GM19452 (cell line): ENCODE measurements around the gene OR5H1.
"Not testable (repeated sequence)": the region's sequence is repeated elsewhere in the genome, so short reads cannot be mapped to it uniquely, and the experiment has no call there.

Source experiments
- ATAC-seq: cut with Tn5 transposase; IDR thresholded peaks from one replicate; pipeline ENCODE4 v1.9.1; 2021; ENCODE audit not compliant: unreplicated experiment

The OR5H1 gene

DNA sequence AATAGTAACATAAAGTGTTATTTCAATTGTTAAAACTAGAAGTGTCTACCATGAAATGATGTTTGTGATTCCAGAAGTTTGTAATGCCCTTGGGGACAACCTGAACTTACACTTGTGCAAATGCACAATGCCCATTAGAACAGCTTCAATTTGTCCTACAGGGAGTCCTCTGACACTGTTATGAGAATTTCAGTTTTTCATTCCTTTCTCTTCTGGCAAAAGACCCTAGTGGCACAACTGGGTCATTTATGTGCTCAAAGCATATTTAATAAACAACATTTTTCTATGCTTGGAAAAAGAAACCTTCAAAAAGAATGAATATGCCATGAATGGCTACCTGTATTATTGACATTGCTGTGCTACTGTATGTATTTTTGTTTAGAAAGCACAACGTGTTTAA, at the start of gene OR5H1:
TSS of gene OR5H1 (plus strand) at position 301 of the 400 bp plus-strand sequence. CDS start 1,977 bp downstream, outside the sequence.
- ATAC-seq, result no peak

DNA sequence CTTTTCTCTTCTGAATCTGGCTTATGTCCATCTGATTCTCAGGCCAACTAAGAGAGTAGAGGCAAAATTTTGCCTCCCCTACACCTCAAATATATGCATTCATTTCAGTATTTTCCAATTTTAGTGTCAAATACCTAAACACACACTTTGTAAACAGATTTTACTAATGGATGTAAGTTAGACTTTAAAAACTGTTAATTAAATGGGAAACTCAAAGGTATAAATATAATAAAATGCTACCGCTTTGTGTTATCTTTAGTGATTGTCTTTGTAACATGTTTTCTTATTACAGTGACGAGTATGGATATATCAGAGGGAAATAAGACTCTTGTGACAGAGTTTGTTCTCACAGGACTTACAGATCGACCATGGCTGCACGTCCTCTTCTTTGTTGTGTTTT, 43.6 kb upstream of the OR5H1 start, which contains the start of gene OR5AC2:
TSS of gene OR5AC2 (plus strand) at position 301 of the 400 bp plus-strand sequence. CDS start at position 301, 0 bp downstream.
- no peak for ATAC-seq

DNA sequence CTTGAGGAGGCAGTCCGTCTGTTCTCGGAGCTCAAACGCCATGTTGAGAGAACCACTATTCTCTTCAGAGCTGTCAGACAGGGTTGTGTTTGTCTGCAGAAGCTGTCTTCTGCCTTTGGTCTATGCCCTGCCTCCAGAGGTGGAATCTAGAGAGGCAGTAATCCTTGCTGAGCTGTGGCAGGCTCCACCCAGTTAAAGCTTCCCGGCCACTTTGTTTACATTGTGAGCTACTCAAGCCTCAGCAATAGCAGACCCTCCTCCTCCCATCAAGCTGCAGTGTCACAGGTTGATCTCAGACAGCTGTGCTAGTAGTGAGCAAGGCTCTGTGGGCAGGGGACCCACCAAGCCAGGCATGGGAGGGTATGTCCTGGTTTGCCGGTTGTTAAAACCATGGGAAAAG, 34.6 kb upstream of the OR5H1 start:
- ATAC-seq, result no peak

- no peak for ATAC-seq
Measured at GRCh38 chr3:98099848-98100247, 30.7 kb upstream of the OR5H1 start.

DNA sequence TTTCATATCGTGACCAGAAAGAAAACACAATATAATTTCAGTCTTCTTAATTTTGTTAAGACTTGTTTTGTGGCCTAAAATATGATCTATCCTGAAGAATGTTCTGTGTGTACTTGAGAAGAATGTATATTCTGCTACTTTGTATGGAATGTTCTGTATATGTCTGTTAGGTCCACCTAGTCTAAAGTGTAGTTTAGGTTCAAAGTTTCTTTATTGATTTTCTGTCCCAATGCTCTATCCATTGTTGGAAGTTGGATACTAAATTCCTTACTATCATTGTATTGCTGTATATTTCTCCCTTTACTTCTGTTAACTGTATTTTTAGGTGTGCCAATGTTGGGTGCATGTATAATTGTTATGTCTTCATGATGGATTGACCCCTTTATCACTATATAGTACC, 22.4 kb upstream of the OR5H1 start:
- ATAC-seq, result no peak

GRCh38 chr3:98109807-98110549, 20.5 kb upstream of the OR5H1 start:
- ATAC-seq, result no peak

GRCh38 chr3:98110550-98110908, 20.0 kb upstream of the OR5H1 start:
- no peak for ATAC-seq

- ATAC-seq, result no peak
Measured at GRCh38 chr3:98114264-98114663, 16.3 kb upstream of the OR5H1 start.

DNA sequence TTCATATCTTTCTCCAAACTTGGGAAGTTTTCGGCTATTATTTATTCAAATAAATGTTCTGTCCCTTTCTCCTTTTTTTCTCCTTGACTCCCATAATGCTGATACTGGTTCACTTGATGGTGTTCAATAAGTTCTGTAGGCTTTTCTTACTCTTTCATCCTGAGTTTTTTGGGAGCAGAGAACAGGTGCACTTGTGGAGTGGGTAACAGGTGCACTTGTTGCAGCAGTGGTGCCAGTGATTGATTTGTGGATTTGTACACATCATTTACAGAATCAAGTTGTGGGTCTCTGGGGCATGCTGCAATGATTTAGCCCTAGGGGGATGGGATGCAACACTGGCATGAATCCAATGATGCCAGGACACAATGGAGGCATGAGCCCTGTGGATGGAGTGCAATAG, 14.8 kb upstream of the OR5H1 start:
- no peak for ATAC-seq

DNA sequence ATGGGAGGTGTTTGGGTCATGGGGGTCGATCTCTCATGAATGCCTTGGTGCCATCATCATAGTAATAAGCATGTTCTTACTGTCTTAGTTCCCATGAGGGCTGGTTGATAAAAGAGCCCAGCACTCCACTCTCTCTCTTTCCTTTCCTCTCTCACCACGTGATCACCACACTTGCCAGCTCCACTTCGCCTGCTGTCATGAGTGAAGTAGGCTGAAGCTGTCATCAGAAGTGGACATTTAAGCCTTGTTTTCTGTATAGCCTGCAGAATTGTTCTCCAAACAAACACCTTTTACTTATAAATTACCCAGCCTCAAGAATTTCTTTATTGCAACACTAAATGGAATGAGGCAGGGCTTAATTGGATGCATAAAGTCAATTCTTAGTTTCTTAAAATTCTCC, 6.1 kb downstream of the OR5H1 start:
- ATAC-seq, result no peak

- ATAC-seq, result not testable (repeated sequence)
Measured at GRCh38 chr3:98137826-98138557, 7.5 kb downstream of the OR5H1 start.

DNA sequence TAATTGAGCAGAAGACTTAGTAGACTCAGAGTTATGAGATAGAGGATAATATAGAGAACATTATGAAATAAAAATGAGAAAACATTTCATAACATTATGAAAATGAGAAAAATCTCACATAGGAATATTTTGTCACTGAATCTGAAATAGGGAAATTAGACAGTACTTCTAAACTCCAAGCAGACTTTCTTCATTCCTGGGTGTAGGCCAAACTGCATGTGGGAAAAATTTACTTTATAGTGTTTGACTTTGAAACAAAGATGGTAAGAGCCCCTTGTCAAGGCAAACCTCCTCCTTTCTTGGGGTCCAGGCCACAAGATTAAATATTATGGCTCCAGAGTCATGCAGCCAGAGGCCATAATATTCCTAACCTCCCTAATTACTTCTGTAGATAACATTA, 10.0 kb downstream of the OR5H1 start:
- no peak for ATAC-seq

GRCh38 chr3:98147179-98147578, 16.7 kb downstream of the OR5H1 start, which contains the start of gene OR5H14:
Gene OR5H14 (plus strand): TSS chr3:98147479. CDS start chr3:98149386, 1,907 bp downstream.
- no peak for ATAC-seq

DNA sequence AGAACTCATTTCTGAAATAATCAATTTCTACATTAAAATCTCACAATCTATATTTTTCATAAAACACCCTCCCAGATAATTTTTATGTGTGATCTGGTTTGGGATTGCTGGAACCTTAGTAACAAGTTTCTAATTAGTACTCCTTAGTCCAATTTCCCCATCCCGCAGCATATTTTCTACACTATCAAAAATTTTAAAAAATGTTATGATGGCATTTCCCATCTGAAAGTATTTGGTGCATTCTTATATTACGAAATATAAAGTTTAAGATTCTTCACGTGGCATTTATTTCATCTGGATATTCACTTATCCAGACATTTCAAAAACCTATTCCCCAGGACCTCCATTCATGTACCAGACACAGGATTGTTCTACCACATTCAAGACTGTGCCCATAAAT, 18.2 kb downstream of the OR5H1 start:
- no peak for ATAC-seq

- ATAC-seq, result not testable (repeated sequence)
Measured at GRCh38 chr3:98149456-98149855, 18.9 kb downstream of the OR5H1 start.

- no peak for ATAC-seq
Measured at GRCh38 chr3:98151241-98151640, 20.7 kb downstream of the OR5H1 start.

- ATAC-seq, result no peak
Measured at GRCh38 chr3:98166396-98166795, 35.9 kb downstream of the OR5H1 start, which contains the start of gene OR5H15. Gene OR5H15 (plus strand): TSS chr3:98166696. CDS start chr3:98168700, 2,004 bp downstream.

- no peak for ATAC-seq
Measured at GRCh38 chr3:98171071-98171470, 40.5 kb downstream of the OR5H1 start.

DNA sequence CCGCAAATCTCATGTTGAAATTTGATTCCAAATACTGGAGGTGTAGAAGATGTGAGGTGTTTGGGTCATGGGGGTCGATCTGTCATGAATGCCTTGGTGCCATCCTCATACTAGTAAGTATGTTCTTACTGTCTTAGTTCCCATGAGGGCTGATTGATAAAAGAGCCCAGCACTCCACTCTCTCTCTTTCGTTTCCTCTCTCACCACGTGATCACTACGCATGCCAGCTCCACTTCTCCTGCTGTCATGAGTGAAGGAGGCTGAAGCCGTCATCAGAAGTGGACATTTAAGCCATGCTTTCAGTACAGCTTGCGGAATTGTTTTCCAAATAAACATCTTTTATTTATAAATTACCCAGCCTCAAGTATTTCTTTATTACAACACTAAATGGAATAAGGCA, 42.1 kb downstream of the OR5H1 start:
- ATAC-seq, result no peak

- ATAC-seq, result no peak
Measured at GRCh38 chr3:98180319-98180890, 49.9 kb downstream of the OR5H1 start.

DNA sequence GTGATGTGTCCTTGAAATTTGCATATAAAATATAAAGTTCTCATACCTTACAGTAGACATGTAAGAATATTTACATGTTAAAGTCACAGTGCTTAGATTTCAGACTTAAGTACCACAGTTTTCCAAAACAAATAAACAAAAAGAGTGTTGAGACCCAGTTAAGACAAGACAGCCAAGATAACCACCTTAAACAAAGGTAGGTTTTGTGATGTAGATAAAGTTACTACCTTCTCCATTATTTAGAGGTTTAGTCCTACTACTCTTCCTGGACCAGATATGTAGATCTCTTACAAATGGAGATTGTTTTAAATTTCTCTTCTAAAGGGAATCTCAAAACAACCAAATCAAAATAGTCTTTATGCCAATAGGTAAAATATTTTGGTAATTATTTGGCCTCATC, 51.7 kb downstream of the OR5H1 start:
- ATAC-seq, result no peak

DNA sequence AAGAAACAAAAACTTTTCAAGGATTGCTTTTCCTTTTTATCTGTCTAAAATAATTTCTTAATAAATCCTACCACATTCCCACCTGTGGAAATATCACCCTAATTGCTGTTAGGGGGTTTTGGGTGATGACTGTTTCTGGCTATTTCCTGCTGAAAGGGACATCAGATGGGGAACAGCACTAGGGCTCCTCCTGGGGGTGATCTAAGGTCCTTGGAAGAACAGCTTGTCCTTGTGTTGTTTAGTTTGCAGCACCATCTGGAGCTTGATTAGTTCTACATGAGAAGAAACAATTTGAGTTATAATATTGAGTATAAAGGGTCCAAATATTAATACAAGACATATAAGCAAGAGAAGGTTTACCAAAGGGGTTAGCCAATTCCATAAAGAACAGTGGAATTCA, 54.7 kb downstream of the OR5H1 start:
- no peak for ATAC-seq
